HL-60/S4 treated with retinoic acid at 250 ng/mL for 4 days and 3 days (cell line): ENCODE results near the gene TDRD9.

ENCODE experiments used
- in situ Hi-C: fragments of 300-500 bp; cut with MboI; formaldehyde crosslinking; loops from 2 replicates; pipeline ENCODE4 v1.7.0; 2022; ENCODE audit warnings: low sequenced_read_pairs

The TDRD9 gene

DNA sequence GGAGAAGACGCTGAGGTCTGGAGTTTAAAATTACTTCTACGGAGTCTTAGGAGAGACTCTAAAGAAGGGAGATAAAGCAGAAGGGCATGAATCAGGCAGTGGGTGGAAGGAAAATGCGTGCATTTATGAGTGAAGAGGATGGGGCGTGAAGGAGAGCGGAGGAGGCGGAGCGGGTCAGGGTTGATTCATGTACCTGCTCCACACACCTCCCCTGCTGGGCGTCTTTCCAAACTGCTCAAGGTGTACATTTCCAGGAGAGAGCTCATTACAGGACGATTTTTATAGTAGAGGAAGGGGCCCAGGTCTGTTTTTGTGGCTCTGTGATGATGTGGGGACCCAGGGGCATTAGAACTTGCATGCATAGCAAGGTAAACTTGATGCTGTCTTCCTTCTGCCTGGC lies 92.2 kb downstream of the TDRD9 start:
- in situ Hi-C loops = no loop called here

DNA sequence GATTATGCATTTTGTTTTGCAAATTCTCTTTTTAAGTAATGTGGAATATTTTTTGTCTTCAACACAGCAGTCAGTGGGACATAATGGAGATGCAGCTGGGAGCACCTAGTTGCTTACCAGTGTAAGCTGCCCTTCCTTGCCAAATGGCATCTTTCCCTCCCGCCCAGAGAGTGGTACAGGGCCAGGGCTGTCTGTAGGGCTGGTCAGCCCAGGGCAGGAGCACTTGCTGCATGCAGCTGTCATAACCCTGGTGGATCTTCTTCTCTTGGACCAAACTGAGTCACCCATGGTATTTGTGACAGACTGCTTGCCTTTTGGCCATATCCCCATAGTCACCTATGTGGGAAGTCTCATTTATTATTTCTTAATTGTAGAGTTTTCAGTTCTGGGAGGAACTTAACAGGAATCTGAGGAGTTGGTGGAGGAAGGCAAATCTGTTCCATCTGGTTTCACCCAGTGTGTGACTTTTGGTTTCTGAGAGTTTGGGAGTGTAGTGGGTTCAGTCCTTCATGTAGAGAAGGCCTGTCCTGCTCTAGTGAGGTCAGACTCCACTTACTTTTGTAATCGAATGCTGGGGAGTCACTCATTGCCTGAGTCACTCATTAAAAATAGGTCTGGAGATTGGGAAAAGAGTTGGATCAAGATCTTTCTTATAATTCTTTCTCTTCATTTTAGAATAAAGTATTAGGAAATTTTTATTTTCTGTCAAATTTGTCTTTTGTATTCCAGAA lies 95.2 kb downstream of the TDRD9 start:
- in situ Hi-C loops = no loop called here

GRCh38 chr14:104025534-104025933 lies 97.3 kb downstream of the TDRD9 start:
- in situ Hi-C loops = no loop called here

GRCh38 chr14:104026024-104026423 lies 97.8 kb downstream of the TDRD9 start:
- in situ Hi-C loops = no loop called here

- in situ Hi-C loops = no loop called here
Measured at GRCh38 chr14:104030958-104031357, 102.7 kb downstream of the TDRD9 start.

DNA sequence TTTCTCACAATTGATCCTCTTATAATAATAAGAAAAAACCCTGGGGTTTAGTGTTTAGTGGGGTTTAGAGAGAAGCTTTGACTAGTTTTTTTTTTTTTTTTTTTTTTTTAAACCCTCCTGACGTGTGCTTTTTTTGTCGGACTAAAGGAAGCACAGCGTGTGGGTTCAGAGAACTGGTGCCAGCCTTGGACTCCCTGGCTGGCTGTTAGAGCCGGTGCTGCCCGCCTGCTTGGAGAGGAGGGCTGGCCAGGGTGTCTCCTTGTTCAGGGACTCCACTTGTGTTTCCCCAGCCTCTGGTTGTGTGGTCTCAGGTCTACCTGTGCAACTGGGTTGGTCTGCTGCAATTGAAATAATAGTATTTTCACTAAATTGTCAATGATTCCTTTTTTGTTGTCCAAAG lies 103.1 kb downstream of the TDRD9 start:
- in situ Hi-C loops = no loop called here

GRCh38 chr14:104034976-104035699 lies 106.9 kb downstream of the TDRD9 start:
- in situ Hi-C loops = no loop called here

- in situ Hi-C loops = no loop called here
Measured at GRCh38 chr14:104036212-104036611, 108.0 kb downstream of the TDRD9 start.

GRCh38 chr14:104037074-104037473 lies 108.8 kb downstream of the TDRD9 start:
- in situ Hi-C loops = no loop called here

GRCh38 chr14:104037903-104038302 lies 109.6 kb downstream of the TDRD9 start:
- in situ Hi-C loops = no loop called here

DNA sequence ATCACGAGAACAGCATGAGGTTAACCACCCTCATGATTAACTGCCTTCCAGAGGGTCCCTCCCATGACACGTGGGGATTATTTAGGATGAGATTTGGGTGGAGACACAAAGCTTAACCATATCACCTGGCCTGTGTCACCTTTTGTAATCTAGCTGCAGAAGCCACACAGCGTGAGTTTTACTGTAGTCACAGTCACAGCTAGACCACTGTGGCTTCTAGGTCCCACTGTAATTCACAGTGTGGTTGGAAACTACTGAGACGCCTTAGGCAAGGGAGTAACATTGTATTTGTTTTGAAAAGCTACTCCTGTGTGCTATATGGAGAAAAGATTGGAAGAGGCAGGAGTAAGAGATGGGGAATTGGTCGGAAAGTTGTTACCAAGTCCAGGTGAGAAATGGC lies 111.0 kb downstream of the TDRD9 start:
- in situ Hi-C loops = no loop called here

DNA sequence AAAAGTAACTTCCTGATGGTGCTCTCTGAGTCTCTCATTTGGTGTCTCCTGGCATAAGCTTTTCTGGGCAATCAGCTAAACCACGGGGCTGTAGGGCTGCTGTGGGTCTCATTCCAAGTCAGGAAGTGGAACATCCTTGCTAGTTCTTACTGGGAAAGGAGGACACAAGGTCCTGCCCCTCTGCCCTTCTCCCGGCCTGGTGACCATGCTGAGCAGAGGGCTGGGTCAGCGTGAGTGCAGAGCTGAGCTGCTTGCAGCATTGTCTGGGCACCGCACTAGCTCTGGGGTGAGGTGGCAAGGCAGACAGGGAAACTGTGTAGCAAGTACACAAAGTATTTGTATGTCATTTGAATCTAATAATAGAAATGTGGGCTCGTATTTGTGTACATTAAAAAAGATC lies 112.3 kb downstream of the TDRD9 start:
- in situ Hi-C loops = no loop called here

DNA sequence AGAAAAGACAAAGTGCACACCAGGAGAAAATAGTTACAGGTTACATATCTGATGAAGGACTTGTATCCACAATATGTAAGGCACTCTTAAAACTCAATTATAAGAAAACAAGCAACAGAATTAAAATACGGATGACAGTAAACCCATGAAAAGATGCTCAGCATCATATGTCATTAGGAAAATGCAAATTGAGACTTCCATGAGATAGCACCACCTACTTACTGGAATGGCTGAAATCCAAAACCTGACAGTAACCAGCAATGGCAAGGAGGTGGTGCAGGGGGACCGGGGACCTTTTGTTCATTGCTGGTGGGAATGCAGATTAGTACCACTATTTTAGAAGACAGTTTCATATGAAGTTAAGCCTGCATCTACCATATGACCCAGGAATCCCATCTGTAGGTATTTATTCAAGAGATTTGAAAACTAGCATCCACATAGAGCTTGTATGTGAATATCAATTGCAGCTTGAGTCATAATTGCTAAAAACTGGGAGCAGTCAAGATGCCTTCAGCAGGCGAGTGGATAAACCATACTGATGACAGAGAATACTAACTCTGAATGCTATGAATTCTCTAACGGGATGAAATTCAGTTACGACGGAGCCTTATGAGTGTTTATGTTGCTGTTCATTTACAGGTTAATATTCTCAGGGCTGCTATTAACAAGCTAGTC lies 113.3 kb downstream of the TDRD9 start:
- in situ Hi-C loops = no loop called here

GRCh38 chr14:104044016-104044415 lies 115.8 kb downstream of the TDRD9 start:
- in situ Hi-C loops = no loop called here

- in situ Hi-C loops = no loop called here
Measured at GRCh38 chr14:104047761-104048160, 119.5 kb downstream of the TDRD9 start.

- in situ Hi-C loops = no loop called here
Measured at GRCh38 chr14:104048758-104049507, 120.7 kb downstream of the TDRD9 start.

GRCh38 chr14:104049576-104050240 lies 121.5 kb downstream of the TDRD9 start:
- in situ Hi-C loops = no loop called here

GRCh38 chr14:104051092-104051813 lies 123.0 kb downstream of the TDRD9 start:
- in situ Hi-C loops = no loop called here

- in situ Hi-C loops = no loop called here
Measured at GRCh38 chr14:104054222-104054905, 126.1 kb downstream of the TDRD9 start.
